GM12892 (cell line): ENCODE data around the gene PLCH1.

Source experiments
- POLR2A ChIP-seq: IDR thresholded peaks from 2 replicates; pipeline ENCODE4 v1.6.1; 2011; ENCODE audit warnings: low read depth, low read length, control low read depth
- POLR2AphosphoS5 ChIP-seq: IDR thresholded peaks from 2 replicates; pipeline ENCODE4 v1.6.1; 2011; ENCODE audit warnings: low read depth, low read length, control low read depth
- TAF1 ChIP-seq: IDR thresholded peaks from 2 replicates; pipeline ENCODE4 v1.6.1; 2011; ENCODE audit warnings: low read depth, mild to moderate bottlenecking, control low read depth, low read length, borderline replicate concordance

- TF ChIP-seq POLR2AphosphoS5 (no peak), TAF1 (no peak), POLR2A (no peak)
These were observed 303.8 kb downstream of the PLCH1 start for GRCh38 chr3:155441026-155441425.
